NCI-H1092 (cell line): ENCODE measurements around the gene UNC45A.
"Not testable (repeated sequence)": the region's sequence is repeated elsewhere in the genome, so short reads cannot be mapped to it uniquely, and the experiment has no call there.

Experiments
- DNase-seq: peaks from one replicate; lab custom pipeline; 2025; lab: John Stamatoyannopoulos, UW

The UNC45A gene

GRCh38 chr15:90934949-90935751 is at the start of gene UNC45A:
Gene UNC45A (plus strand): TSS chr15:90935285. CDS start chr15:90935325, 40 bp downstream.
- DNase-seq = peak; percentile 67

GRCh38 chr15:90885432-90886290 is 49.4 kb upstream of the UNC45A start:
- peak; percentile 35 for DNase-seq

GRCh38 chr15:90886291-90886614 is 48.8 kb upstream of the UNC45A start:
- no peak for DNase-seq

GRCh38 chr15:90887037-90887481 is 48.0 kb upstream of the UNC45A start:
- no peak for DNase-seq

GRCh38 chr15:90889313-90889730 is 45.8 kb upstream of the UNC45A start:
- DNase-seq = no peak

GRCh38 chr15:90889736-90890456 is 45.2 kb upstream of the UNC45A start:
- DNase-seq = no peak

- no peak for DNase-seq
Measured at GRCh38 chr15:90890839-90891238, 44.2 kb upstream of the UNC45A start.

GRCh38 chr15:90891346-90891949 is 43.6 kb upstream of the UNC45A start:
- DNase-seq = no peak

- DNase-seq = no peak
Measured at GRCh38 chr15:90892023-90892422, 43.1 kb upstream of the UNC45A start.

- no peak for DNase-seq
Measured at GRCh38 chr15:90892498-90893174, 42.4 kb upstream of the UNC45A start.

GRCh38 chr15:90893175-90894090 is 41.7 kb upstream of the UNC45A start:
- DNase-seq = no peak

GRCh38 chr15:90895571-90896117 is 39.4 kb upstream of the UNC45A start:
- DNase-seq = peak; percentile 51

GRCh38 chr15:90897131-90897655 is 37.9 kb upstream of the UNC45A start:
- DNase-seq = not testable (repeated sequence)

GRCh38 chr15:90901175-90902039 is 33.7 kb upstream of the UNC45A start:
- DNase-seq = no peak

GRCh38 chr15:90902040-90902839 is 32.8 kb upstream of the UNC45A start:
- DNase-seq = peak; percentile 33

- peak; percentile 18 for DNase-seq
Measured at GRCh38 chr15:90902840-90903732, 32.0 kb upstream of the UNC45A start, which contains the start of gene MAN2A2. Gene MAN2A2 (plus strand): TSS chr15:90903302. CDS start chr15:90904208, 906 bp downstream.
